Astrocyte (in vitro differentiated cells and primary cell): ENCODE measurements around the gene PTPRT. TPM values are rescaled to one million over a fixed set of nuclear protein-coding genes. Genes with fewer than 3 reads are reported as not detected.

ENCODE experiments used
- DNase-seq: peaks from one replicate; pipeline ENCODE4 v3.0.0-alpha.2; 2010; ENCODE audit warnings: low read depth
- FAIRE-seq: peaks from 2 replicates; lab custom pipeline; 2011; peaks lifted over from hg19 to GRCh38; lab: Jason Lieb, UNC
- H2AFZ ChIP-seq: 2 replicates; pipeline ENCODE4 v1.6.0; 2012; ENCODE audit warnings: low read depth, low read length, inconsistent platforms
- H3K27ac ChIP-seq: 2 replicates; pipeline ENCODE4 v1.5.1; 2011; ENCODE audit warnings: low read depth, low read length, inconsistent platforms
- H3K27me3 ChIP-seq: 2 replicates; pipeline ENCODE4 v1.6.0; 2011; ENCODE audit warnings: low read length, inconsistent platforms; ENCODE audit not compliant: insufficient read depth
- H3K36me3 ChIP-seq: 2 replicates; pipeline ENCODE4 v1.5.1; 2011; ENCODE audit warnings: low read length, inconsistent platforms; ENCODE audit not compliant: insufficient read depth
- H3K4me1 ChIP-seq: 2 replicates; pipeline ENCODE4 v1.5.1; 2011; ENCODE audit warnings: low read length, inconsistent platforms; ENCODE audit not compliant: insufficient read depth
- H3K4me2 ChIP-seq: 2 replicates; pipeline ENCODE4 v1.6.0; 2012; ENCODE audit warnings: low read length, inconsistent platforms
- H3K4me3 ChIP-seq: 2 replicates; pipeline ENCODE4 v1.5.1; 2011; ENCODE audit warnings: low read depth, mild to moderate bottlenecking, low read length, inconsistent platforms; ENCODE audit not compliant: insufficient read depth
- H3K79me2 ChIP-seq: 2 replicates; pipeline ENCODE4 v1.6.0; 2012; ENCODE audit warnings: mild to moderate bottlenecking, low read length, inconsistent platforms; ENCODE audit not compliant: insufficient read depth
- H3K9ac ChIP-seq: 2 replicates; pipeline ENCODE4 v1.6.0; 2012; ENCODE audit warnings: mild to moderate bottlenecking, low read length, inconsistent platforms
- H3K9me3 ChIP-seq: 2 replicates; pipeline ENCODE4 v1.5.1; 2012; ENCODE audit warnings: low read depth, mild to moderate bottlenecking, low read length, inconsistent platforms; ENCODE audit not compliant: insufficient read depth
- H4K20me1 ChIP-seq: 2 replicates; pipeline ENCODE4 v1.6.0; 2012; ENCODE audit warnings: low read length, inconsistent platforms; ENCODE audit not compliant: insufficient read depth
- H3K27ac Mint-ChIP-seq: one replicate; pipeline ENCODE4 v1.8.0; 2021; ENCODE audit warnings: mild to moderate bottlenecking, mixed read lengths; ENCODE audit not compliant: unreplicated experiment
- H3K27me3 Mint-ChIP-seq: one replicate; pipeline ENCODE4 v1.8.0; 2021; ENCODE audit warnings: low read depth, mixed read lengths; ENCODE audit not compliant: unreplicated experiment
- H3K36me3 Mint-ChIP-seq: one replicate; pipeline ENCODE4 v1.8.0; 2021; ENCODE audit warnings: low read depth, mixed read lengths; ENCODE audit not compliant: unreplicated experiment
- H3K4me1 Mint-ChIP-seq: one replicate; pipeline ENCODE4 v1.8.0; 2021; ENCODE audit warnings: low read depth, mixed read lengths; ENCODE audit not compliant: unreplicated experiment
- H3K4me3 Mint-ChIP-seq: one replicate; pipeline ENCODE4 v1.8.0; 2021; ENCODE audit warnings: mild to moderate bottlenecking, moderate library complexity, mixed read lengths; ENCODE audit not compliant: unreplicated experiment
- H3K9me3 Mint-ChIP-seq: one replicate; pipeline ENCODE4 v1.8.0; 2021; ENCODE audit warnings: mild to moderate bottlenecking, mixed read lengths; ENCODE audit not compliant: unreplicated experiment
- EZH2 ChIP-seq: IDR thresholded peaks from 2 replicates; pipeline ENCODE4 v1.6.1; 2012; ENCODE audit warnings: mild to moderate bottlenecking, low read length, inconsistent platforms; ENCODE audit not compliant: insufficient read depth
- total RNA-seq: library from RNA; stranded (reverse); gene quantifications from 2 replicates; pipeline ENCODE4 v1.2.1, GENCODE V29; 2021
- TF ChIP-seq, protein P1 (sequence below): IDR thresholded peaks from 2 replicates; pipeline ENCODE4 v1.5.1; 2011; ENCODE audit warnings: low read depth, mild to moderate bottlenecking, inconsistent platforms, low read length, moderate library complexity; ENCODE audit not compliant: insufficient read depth

The PTPRT gene
- total RNA-seq, 1 donor from 2014 or later = 0.25 TPM

DNA sequence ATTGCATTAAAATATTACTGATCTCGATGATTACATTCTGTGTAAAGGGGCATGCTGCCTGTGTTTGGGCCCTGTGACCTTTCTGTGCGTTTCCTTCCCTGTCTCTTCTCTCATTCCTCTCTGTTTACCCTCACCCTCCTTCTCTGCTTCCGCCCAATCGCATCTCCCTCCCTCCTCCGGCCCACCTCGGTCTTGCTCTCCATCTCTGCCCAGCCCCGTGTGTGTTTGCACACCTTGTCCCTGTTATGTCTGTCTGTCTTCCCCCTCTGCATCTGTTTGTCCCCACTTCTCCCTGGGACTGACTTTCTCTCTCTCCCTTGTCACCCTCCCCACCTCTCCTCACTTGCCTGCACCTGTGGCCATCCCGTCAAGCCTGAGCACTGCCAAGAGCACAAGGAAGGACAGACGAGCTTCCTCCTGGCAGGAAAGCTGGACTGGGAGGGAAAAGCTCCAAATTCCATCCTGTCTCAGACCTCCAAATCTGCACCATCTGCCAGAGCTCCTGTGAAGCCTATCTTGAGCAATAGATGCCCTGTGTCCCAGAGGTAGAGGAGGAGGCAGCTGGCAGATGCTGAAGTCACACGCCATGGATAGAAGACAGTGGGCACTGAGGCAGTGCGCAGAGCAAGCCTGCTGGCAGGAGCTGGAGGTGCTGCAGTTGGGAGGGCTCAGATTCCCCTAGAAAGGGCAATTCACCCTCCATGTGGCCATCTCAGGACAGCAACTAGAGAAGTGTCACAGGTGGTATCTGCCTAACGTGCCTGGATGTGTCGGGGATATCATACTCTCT lies 172.3 kb downstream of the PTPRT start:
- Histone ChIP-seq H3K9me3 (peaks cover 5% of the 10 kb centered on the region), H3K4me1 (no peaks in the 10 kb centered on the region), H3K27me3 (no peaks in the 10 kb centered on the region), H3K9ac (no peak overlapping the region), H3K4me2 (no peak overlapping the region), H4K20me1 (no peaks in the 10 kb centered on the region), H3K36me3 (no peaks in the 10 kb centered on the region), H3K79me2 (no peaks in the 10 kb centered on the region), H3K4me3 (no peak overlapping the region), H2AFZ (no peak overlapping the region), H3K27ac (no peak overlapping the region)
- H3K27ac Mint-ChIP-seq = no peak overlapping the region
- no peaks in the 10 kb centered on the region for H3K27me3 Mint-ChIP-seq
- peaks cover 2% of the 10 kb centered on the region for H3K9me3 Mint-ChIP-seq
- no peaks in the 10 kb centered on the region for H3K36me3 Mint-ChIP-seq
- TF ChIP-seq EZH2 = no peak
- TF ChIP-seq, protein P1, sequence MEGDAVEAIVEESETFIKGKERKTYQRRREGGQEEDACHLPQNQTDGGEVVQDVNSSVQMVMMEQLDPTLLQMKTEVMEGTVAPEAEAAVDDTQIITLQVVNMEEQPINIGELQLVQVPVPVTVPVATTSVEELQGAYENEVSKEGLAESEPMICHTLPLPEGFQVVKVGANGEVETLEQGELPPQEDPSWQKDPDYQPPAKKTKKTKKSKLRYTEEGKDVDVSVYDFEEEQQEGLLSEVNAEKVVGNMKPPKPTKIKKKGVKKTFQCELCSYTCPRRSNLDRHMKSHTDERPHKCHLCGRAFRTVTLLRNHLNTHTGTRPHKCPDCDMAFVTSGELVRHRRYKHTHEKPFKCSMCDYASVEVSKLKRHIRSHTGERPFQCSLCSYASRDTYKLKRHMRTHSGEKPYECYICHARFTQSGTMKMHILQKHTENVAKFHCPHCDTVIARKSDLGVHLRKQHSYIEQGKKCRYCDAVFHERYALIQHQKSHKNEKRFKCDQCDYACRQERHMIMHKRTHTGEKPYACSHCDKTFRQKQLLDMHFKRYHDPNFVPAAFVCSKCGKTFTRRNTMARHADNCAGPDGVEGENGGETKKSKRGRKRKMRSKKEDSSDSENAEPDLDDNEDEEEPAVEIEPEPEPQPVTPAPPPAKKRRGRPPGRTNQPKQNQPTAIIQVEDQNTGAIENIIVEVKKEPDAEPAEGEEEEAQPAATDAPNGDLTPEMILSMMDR = no peak
- no peaks in the 10 kb centered on the region for H3K4me1 Mint-ChIP-seq
- no peak overlapping the region for H3K4me3 Mint-ChIP-seq
- DNase-seq = no peak
- no peak for FAIRE-seq

DNA sequence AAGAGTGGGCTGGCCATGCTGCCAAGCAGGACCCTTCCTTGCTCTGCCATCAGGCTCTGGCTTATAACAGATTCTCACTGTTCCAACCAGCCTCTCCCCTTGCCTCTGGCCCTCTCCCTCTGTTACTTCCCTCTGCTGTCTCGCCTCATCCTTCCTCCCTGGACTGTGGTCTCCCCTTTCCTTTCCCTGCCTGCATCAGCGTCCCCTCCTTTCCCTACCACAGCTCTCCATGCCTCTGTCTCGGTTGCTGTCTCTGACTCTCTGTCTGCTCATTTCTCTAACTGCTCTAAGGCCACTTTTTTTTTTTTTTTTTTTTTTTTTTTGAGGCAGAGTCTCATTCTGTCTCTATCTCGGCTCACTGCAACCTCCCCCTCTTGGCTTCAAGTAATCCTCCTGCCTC lies 173.4 kb downstream of the PTPRT start:
- no peak overlapping the region for H3K9ac ChIP-seq
- H3K4me3 Mint-ChIP-seq = no peak overlapping the region
- no peaks in the 10 kb centered on the region for H3K36me3 Mint-ChIP-seq
- H3K4me3 ChIP-seq = no peak overlapping the region
- peaks cover 2% of the 10 kb centered on the region for H3K9me3 Mint-ChIP-seq
- no peaks in the 10 kb centered on the region for H3K27me3 Mint-ChIP-seq
- H3K9me3 ChIP-seq = peaks cover 5% of the 10 kb centered on the region
- H3K36me3 ChIP-seq = no peaks in the 10 kb centered on the region
- TF ChIP-seq, protein P1 = no peak
- no peak for TF ChIP-seq EZH2
- H3K4me2 ChIP-seq = no peak overlapping the region
- H3K27me3 ChIP-seq = no peaks in the 10 kb centered on the region
- H3K4me1 Mint-ChIP-seq = no peaks in the 10 kb centered on the region
- no peak for DNase-seq
- H4K20me1 ChIP-seq = no peaks in the 10 kb centered on the region
- no peak overlapping the region for H3K27ac ChIP-seq
- H3K27ac Mint-ChIP-seq = no peak overlapping the region
- H2AFZ ChIP-seq = no peak overlapping the region
- no peak for FAIRE-seq
- H3K4me1 ChIP-seq = no peaks in the 10 kb centered on the region
- H3K79me2 ChIP-seq = no peaks in the 10 kb centered on the region

DNA sequence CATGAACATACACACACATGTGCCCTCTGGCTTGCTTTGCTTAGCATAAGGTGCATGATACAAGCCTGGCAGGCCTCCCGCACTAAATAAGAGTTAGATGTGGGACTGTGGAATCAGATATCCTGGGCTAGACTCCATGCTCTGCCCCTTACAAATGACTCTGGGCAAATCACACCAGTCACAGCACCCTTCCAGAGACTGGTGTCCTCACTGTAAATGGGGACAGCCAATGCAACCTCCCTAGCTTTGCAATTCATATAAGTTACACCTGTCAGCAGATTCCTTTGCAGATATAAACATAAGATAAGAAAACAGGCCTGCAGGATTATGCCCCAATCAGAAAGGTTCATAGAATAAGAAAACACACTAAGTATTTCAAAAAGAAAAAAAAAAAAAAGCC lies 174.1 kb downstream of the PTPRT start:
- FAIRE-seq = no peak
- no peaks in the 10 kb centered on the region for H3K27me3 Mint-ChIP-seq

More for the DNA sequence above, 174.1 kb downstream of the PTPRT start:
- Histone ChIP-seq H3K36me3 (no peaks in the 10 kb centered on the region), H3K79me2 (no peaks in the 10 kb centered on the region), H3K4me1 (no peaks in the 10 kb centered on the region), H3K4me3 (no peak overlapping the region), H3K9ac (no peak overlapping the region), H3K4me2 (no peak overlapping the region), H3K27me3 (no peaks in the 10 kb centered on the region), H3K27ac (no peak overlapping the region), H3K9me3 (peaks cover 5% of the 10 kb centered on the region), H2AFZ (no peak overlapping the region), H4K20me1 (no peaks in the 10 kb centered on the region)
- no peak for TF ChIP-seq EZH2
- TF ChIP-seq, protein P1 = no peak
- DNase-seq = no peak
- peaks cover 2% of the 10 kb centered on the region for H3K9me3 Mint-ChIP-seq
- H3K4me1 Mint-ChIP-seq = no peaks in the 10 kb centered on the region
- no peak overlapping the region for H3K27ac Mint-ChIP-seq
- H3K4me3 Mint-ChIP-seq = no peak overlapping the region
- no peaks in the 10 kb centered on the region for H3K36me3 Mint-ChIP-seq
